HEK293T (cell line): ENCODE data around the gene TCF12.

Experiments
- CTCF ChIA-PET: fragments of 350-600 bp; formaldehyde crosslinking; extraction: SDS; loops from one replicate; lab custom pipeline; 2021; ENCODE audit warnings: antibody characterized with exemption, inconsistent platforms; lab: Yijun Ruan, JAX
- POLR2A ChIA-PET: fragments of 350-600 bp; formaldehyde crosslinking; extraction: SDS; loops from one replicate; lab custom pipeline; 2020; ENCODE audit warnings: antibody characterized with exemption, inconsistent platforms; lab: Yijun Ruan, JAX
- DNase-seq: peaks from one replicate; pipeline ENCODE4 v3.0.0; 2012; ENCODE audit warnings: mixed read lengths; ENCODE audit errors: extremely low spot score
- ARNT ChIP-seq: fragments of 450-650 bp; IDR thresholded peaks from 2 replicates; pipeline ENCODE4 v1.6.1; 2017; ENCODE audit warnings: mild to moderate bottlenecking
- BHLHE40 ChIP-seq: fragments of 450-650 bp; IDR thresholded peaks from 2 replicates; pipeline ENCODE4 v1.6.1; 2016; ENCODE audit warnings: mild to moderate bottlenecking, moderate library complexity, borderline replicate concordance
- CTBP1 ChIP-seq: fragments of 450-650 bp; IDR thresholded peaks from 2 replicates; pipeline ENCODE4 v1.6.1; 2016; ENCODE audit warnings: borderline replicate concordance
- ELF4 ChIP-seq: fragments of 450-650 bp; IDR thresholded peaks from 2 replicates; pipeline ENCODE4 v1.6.1; 2017; ENCODE audit warnings: antibody characterized with exemption
- FOXA1 ChIP-seq: fragments of 450-650 bp; IDR thresholded peaks from 2 replicates; pipeline ENCODE4 v1.6.1; 2016; ENCODE audit warnings: mild to moderate bottlenecking
- FOXK2 ChIP-seq: fragments of 450-650 bp; IDR thresholded peaks from 2 replicates; pipeline ENCODE4 v1.6.1; 2016; ENCODE audit warnings: mild to moderate bottlenecking
- FOXM1 ChIP-seq: fragments of 450-650 bp; IDR thresholded peaks from 2 replicates; pipeline ENCODE4 v1.6.1; 2017; ENCODE audit warnings: mild to moderate bottlenecking, borderline replicate concordance
- HDGF ChIP-seq: fragments of 450-650 bp; IDR thresholded peaks from 2 replicates; pipeline ENCODE4 v1.6.1; 2017; ENCODE audit warnings: antibody characterized with exemption, borderline replicate concordance
- L3MBTL2 ChIP-seq: fragments of 450-650 bp; conservative IDR thresholded peaks from 2 replicates; pipeline ENCODE4 v1.6.1; 2016; ENCODE audit warnings: mild to moderate bottlenecking
- LEF1 ChIP-seq: fragments of 450-650 bp; IDR thresholded peaks from 2 replicates; pipeline ENCODE4 v1.6.1; 2017; ENCODE audit warnings: mild to moderate bottlenecking, borderline replicate concordance
- NFRKB ChIP-seq: fragments of 450-650 bp; IDR thresholded peaks from 2 replicates; pipeline ENCODE4 v1.6.1; 2016; ENCODE audit warnings: mild to moderate bottlenecking, moderate library complexity
- SP1 ChIP-seq: fragments of 450-650 bp; IDR thresholded peaks from 2 replicates; pipeline ENCODE4 v1.6.1; 2017
- SUZ12 ChIP-seq: fragments of 450-650 bp; IDR thresholded peaks from 2 replicates; pipeline ENCODE4 v1.6.1; 2016; ENCODE audit warnings: mild to moderate bottlenecking
- TARDBP ChIP-seq: fragments of 450-650 bp; IDR thresholded peaks from 2 replicates; pipeline ENCODE4 v1.6.1; 2016
- ZNF384 ChIP-seq: fragments of 450-650 bp; IDR thresholded peaks from 2 replicates; pipeline ENCODE4 v1.6.1; 2016
- TF ChIP-seq, protein P1 (sequence below): fragments of 450-650 bp; IDR thresholded peaks from 2 replicates; pipeline ENCODE4 v1.6.1; 2016

The TCF12 gene

DNA sequence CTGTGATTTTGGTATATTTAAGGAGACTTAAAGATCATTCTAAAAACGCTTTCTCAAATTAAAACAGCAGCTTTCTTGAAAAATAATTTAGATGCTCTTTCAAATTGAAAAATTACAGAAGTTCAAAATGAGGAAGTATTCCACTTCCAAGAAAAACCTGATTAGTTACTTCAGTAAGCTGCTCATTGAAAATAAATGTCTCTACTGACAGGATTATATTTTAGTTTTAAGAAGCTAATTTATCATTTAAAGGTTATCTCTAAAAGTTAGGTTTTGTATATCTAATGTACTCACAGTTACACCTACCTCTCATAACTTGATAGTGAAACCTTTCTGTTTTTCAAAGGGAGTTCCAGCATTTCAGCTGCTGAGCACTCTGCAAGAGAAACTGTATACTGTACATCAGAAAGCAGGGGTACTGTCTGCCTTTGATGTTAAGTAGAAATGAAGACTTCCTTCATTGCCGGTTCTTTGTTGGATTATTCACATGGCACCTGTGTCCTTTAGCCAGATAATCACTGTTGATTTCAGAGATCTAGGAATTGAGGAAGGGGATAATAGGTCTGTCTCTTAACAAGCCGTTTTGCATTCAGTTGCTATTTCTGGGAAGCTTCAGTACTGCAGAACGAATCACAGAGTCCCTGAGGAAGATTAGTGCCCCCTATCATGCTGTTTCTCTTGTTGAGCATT is 161.6 kb downstream of the TCF12 start:
- ChIA-PET CTCF (no interaction called here), POLR2A (no interaction called here)
- TF ChIP-seq FOXM1, result no peak
- no peak for TF ChIP-seq TARDBP
- no peak for TF ChIP-seq NFRKB
- no peak for TF ChIP-seq ELF4
- no peak for TF ChIP-seq SUZ12
- TF ChIP-seq FOXK2, result no peak
- no peak for TF ChIP-seq CTBP1
- no peak for TF ChIP-seq BHLHE40
- no peak for TF ChIP-seq HDGF
- no peak for TF ChIP-seq SP1
- TF ChIP-seq L3MBTL2, result no peak
- TF ChIP-seq, protein P1, sequence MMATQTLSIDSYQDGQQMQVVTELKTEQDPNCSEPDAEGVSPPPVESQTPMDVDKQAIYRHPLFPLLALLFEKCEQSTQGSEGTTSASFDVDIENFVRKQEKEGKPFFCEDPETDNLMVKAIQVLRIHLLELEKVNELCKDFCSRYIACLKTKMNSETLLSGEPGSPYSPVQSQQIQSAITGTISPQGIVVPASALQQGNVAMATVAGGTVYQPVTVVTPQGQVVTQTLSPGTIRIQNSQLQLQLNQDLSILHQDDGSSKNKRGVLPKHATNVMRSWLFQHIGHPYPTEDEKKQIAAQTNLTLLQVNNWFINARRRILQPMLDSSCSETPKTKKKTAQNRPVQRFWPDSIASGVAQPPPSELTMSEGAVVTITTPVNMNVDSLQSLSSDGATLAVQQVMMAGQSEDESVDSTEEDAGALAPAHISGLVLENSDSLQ, result no peak
- TF ChIP-seq LEF1, result no peak
- no peak for TF ChIP-seq ZNF384
- TF ChIP-seq ARNT, result no peak
- no peak for TF ChIP-seq FOXA1
- no peak for DNase-seq

GRCh38 chr15:57082054-57082728 is 163.7 kb downstream of the TCF12 start:
- TF ChIP-seq NFRKB (no peak), LEF1 (no peak), SUZ12 (no peak), FOXM1 (no peak), SP1 (no peak), L3MBTL2 (no peak), ZNF384 (no peak), ELF4 (no peak), HDGF (no peak), FOXK2 (no peak), TARDBP (no peak), ARNT (no peak), FOXA1 (no peak), BHLHE40 (no peak)
- TF ChIP-seq, protein P1, result no peak
- DNase-seq, result peak; percentile 13
- POLR2A ChIA-PET, result no interaction called here
- CTCF ChIA-PET, result no interaction called here

DNA sequence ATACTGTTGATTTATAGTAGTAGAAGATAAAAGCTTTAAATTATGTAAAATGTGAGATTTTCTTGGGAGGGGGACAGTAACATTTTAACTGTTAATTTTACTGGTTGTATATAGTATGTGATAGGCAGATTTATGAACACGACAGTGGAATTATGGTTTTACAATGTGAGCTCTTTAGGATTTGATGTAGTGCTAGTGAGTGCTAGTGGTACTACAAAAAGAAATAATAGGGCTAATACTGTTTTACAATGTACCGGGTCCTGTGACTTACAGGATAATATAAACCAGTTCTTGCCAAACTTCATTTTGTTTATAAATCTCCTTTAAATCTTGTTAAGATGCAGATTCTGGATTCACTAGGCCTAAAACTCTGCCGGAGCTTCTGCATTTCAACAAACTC is 165.7 kb downstream of the TCF12 start:
- CTCF ChIA-PET, result no interaction called here

GRCh38 chr15:57085267-57085666 is 166.8 kb downstream of the TCF12 start:
- TF ChIP-seq ZNF384, result no peak
- TF ChIP-seq SP1, result no peak
- TF ChIP-seq ARNT, result no peak
- TF ChIP-seq BHLHE40, result no peak
- no peak for TF ChIP-seq NFRKB
- TF ChIP-seq L3MBTL2, result no peak
- no peak for TF ChIP-seq FOXK2
- TF ChIP-seq HDGF, result no peak
- TF ChIP-seq FOXA1, result no peak
- no peak for TF ChIP-seq LEF1
- ChIA-PET CTCF (no interaction called here), POLR2A (no interaction called here)
- no peak for DNase-seq

More for the DNA sequence above, 165.7 kb downstream of the TCF12 start:
- TF ChIP-seq SP1, result no peak
- TF ChIP-seq HDGF, result no peak
- TF ChIP-seq, protein P1, result peak; percentile 82
- TF ChIP-seq NFRKB, result no peak
- POLR2A ChIA-PET, result no interaction called here
- DNase-seq, result no peak

DNA sequence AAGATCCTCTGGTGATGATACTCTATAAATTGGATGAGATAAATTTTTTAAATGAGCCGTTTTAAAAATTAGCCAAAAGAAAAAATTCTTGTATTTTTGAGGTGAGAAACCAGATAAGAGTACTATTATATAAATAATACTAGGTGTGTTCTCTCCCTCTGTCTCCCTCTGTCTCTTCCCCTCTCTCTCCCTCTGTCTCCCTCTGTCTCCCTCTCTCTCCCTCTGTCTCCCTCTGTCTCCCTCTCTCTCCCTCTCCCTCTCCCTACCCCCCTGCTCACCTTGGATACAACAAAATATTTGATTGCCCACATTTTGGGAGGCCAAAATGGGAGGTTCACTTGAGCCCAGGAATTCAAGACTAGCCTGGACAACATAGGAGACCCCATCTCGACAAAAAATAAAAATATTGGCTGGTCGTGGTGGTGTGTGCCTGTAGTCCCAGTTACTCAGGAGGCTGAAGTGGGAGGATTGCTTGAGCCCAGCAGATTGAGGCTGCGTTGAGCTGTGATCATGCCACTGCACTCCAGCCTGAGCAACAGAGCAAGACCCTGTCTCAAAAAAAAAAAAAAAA is 168.5 kb downstream of the TCF12 start:
- DNase-seq, result no peak
- CTCF ChIA-PET, result no interaction called here
- POLR2A ChIA-PET, result no interaction called here
- TF ChIP-seq FOXK2, result no peak
- TF ChIP-seq BHLHE40, result no peak
- TF ChIP-seq SP1, result no peak
- no peak for TF ChIP-seq L3MBTL2
- TF ChIP-seq FOXA1, result no peak
- no peak for TF ChIP-seq TARDBP
- TF ChIP-seq, protein P1, result no peak
- TF ChIP-seq SUZ12, result no peak
- TF ChIP-seq LEF1, result no peak
- TF ChIP-seq ELF4, result no peak
- no peak for TF ChIP-seq FOXM1
